Neural progenitor cell (in vitro differentiated cells): ENCODE data around the gene HMOX1. TPM values are rescaled to one million over a fixed set of nuclear protein-coding genes. Genes with fewer than 3 reads are reported as not detected.

ENCODE experiments used
- DNase-seq: peaks from one replicate; pipeline ENCODE4 v3.0.0-alpha.2; 2016; ENCODE audit warnings: low spot score
- H2AFZ ChIP-seq: fragments of 200-600 bp; sonication (generic); replicated peaks from 2 replicates; pipeline ENCODE4 v1.6.1; 2016; ENCODE audit warnings: antibody characterized with exemption
- H3F3A ChIP-seq: fragments of 200-600 bp; sonication (generic); 2 replicates; pipeline ENCODE4 v1.6.1; 2016; ENCODE audit warnings: antibody characterized with exemption, low read depth
- H3K27ac ChIP-seq: fragments of 200-600 bp; sonication (generic); 2 replicates; pipeline ENCODE4 v1.5.1; 2016; ENCODE audit warnings: mild to moderate bottlenecking
- H3K27me3 ChIP-seq: fragments of 200-600 bp; sonication (generic); 2 replicates; pipeline ENCODE4 v1.6.1; 2016; ENCODE audit warnings: mild to moderate bottlenecking, moderate library complexity
- H3K36me3 ChIP-seq: fragments of 200-600 bp; sonication (generic); 2 replicates; pipeline ENCODE4 v1.5.1; 2016
- H3K4me1 ChIP-seq: fragments of 200-600 bp; sonication (generic); 2 replicates; pipeline ENCODE4 v1.6.1; 2016; ENCODE audit warnings: mixed run types
- H3K4me2 ChIP-seq: fragments of 200-600 bp; sonication (generic); 2 replicates; pipeline ENCODE4 v1.6.1; 2016
- H3K4me3 ChIP-seq: fragments of 200-600 bp; sonication (generic); 2 replicates; pipeline ENCODE4 v1.5.1; 2016
- H3K79me2 ChIP-seq: fragments of 200-600 bp; sonication (generic); 2 replicates; pipeline ENCODE4 v1.6.1; 2016; ENCODE audit warnings: low read depth
- H3K9ac ChIP-seq: fragments of 200-600 bp; sonication (generic); 2 replicates; pipeline ENCODE4 v1.6.1; 2016
- H3K9me3 ChIP-seq: fragments of 200-600 bp; sonication (generic); 2 replicates; pipeline ENCODE4 v1.5.1; 2016; ENCODE audit warnings: low read depth
- H4K20me1 ChIP-seq: fragments of 200-600 bp; sonication (generic); 2 replicates; pipeline ENCODE4 v1.6.1; 2016; ENCODE audit warnings: low read depth
- H3K27ac Mint-ChIP-seq: 3 replicates; pipeline ENCODE4 v1.8.0; 2021; ENCODE audit warnings: mixed read lengths
- H3K27me3 Mint-ChIP-seq: 2 replicates; pipeline ENCODE4 v1.8.0; 2022; ENCODE audit warnings: low read depth, mild to moderate bottlenecking, inconsistent platforms, moderate library complexity, mixed read lengths; ENCODE audit not compliant: insufficient read depth
- H3K36me3 Mint-ChIP-seq: 3 replicates; pipeline ENCODE4 v1.8.0; 2021; ENCODE audit warnings: mixed read lengths
- H3K4me1 Mint-ChIP-seq: 3 replicates; pipeline ENCODE4 v1.8.0; 2021; ENCODE audit warnings: mixed read lengths
- H3K4me3 Mint-ChIP-seq: 3 replicates; pipeline ENCODE4 v1.8.0; 2021; ENCODE audit warnings: mild to moderate bottlenecking, moderate library complexity, mixed read lengths
- H3K9me3 Mint-ChIP-seq: 3 replicates; pipeline ENCODE4 v1.8.0; 2020; ENCODE audit warnings: mixed read lengths
- CTCF ChIP-seq: fragments of 200-600 bp; sonication (generic); IDR thresholded peaks from 2 replicates; pipeline ENCODE4 v1.5.1; 2017; ENCODE audit warnings: antibody characterized with exemption, mild to moderate bottlenecking
- EZH2 ChIP-seq: fragments of 200-600 bp; sonication (generic); IDR thresholded peaks from 2 replicates; pipeline ENCODE4 v1.6.1; 2017; ENCODE audit warnings: antibody characterized with exemption, mild to moderate bottlenecking, moderate library complexity
- EZH2phosphoT487 ChIP-seq: fragments of 200-600 bp; sonication (generic); IDR thresholded peaks from 2 replicates; pipeline ENCODE4 v1.6.1; 2017; ENCODE audit warnings: antibody characterized with exemption
- total RNA-seq: library from RNA; depleted of rRNA; stranded (reverse); fragments of >200 nt; gene quantifications from 2 replicates; pipeline ENCODE4 v1.2.3, GENCODE V29; 2015; ENCODE audit warnings: low replicate concordance

Gene HMOX1
- total RNA-seq, 1 donor from 2014 or later = 2.4 TPM

GRCh38 chr22:35368386-35368785, 12.5 kb upstream of the HMOX1 start:
- Histone ChIP-seq H3K36me3 (no peaks in the 10 kb centered on the region), H3K4me3 (no peak overlapping the region), H3K4me1 (peaks cover 6% of the 10 kb centered on the region), H3K4me2 (no peak overlapping the region), H3K79me2 (no peaks in the 10 kb centered on the region), H3F3A (peaks cover 21% of the 10 kb centered on the region), H3K27me3 (no peaks in the 10 kb centered on the region), H3K9ac (no peak overlapping the region), H3K9me3 (no peaks in the 10 kb centered on the region), H4K20me1 (no peaks in the 10 kb centered on the region), H3K27ac (no peak overlapping the region), H2AFZ (no peak overlapping the region)
- H3K27ac Mint-ChIP-seq = no peak overlapping the region
- peaks cover 15% of the 10 kb centered on the region for H3K4me1 Mint-ChIP-seq
- no peak for DNase-seq
- no peak overlapping the region for H3K4me3 Mint-ChIP-seq
- TF ChIP-seq CTCF (no peak), EZH2 (no peak), EZH2phosphoT487 (no peak)
- peaks cover 2% of the 10 kb centered on the region for H3K9me3 Mint-ChIP-seq
- peaks cover 9% of the 10 kb centered on the region for H3K27me3 Mint-ChIP-seq
- no peaks in the 10 kb centered on the region for H3K36me3 Mint-ChIP-seq

DNA sequence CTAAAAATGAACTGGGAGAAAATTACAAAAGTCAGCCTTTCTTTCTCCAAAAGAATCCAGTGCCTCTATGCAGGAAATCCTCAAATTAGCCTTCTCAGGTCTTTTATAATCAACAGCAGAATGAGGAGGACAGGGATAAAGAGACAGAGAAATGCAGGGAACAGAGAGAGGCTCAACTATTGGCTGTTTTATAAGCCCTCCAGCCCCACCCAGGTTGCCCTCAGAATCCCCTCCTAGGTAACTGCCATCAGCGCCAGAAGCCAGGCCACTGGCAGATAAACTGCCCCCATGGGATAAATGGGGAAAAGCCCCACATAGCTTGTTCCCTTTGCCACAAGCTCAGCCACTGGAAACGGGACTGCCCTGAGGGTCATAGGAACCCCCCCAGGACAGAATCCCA, 10.9 kb upstream of the HMOX1 start:
- Mint-ChIP-seq H3K36me3 (no peaks in the 10 kb centered on the region), H3K9me3 (peaks cover 2% of the 10 kb centered on the region), H3K27ac (no peak overlapping the region), H3K4me1 (peaks cover 17% of the 10 kb centered on the region), H3K27me3 (peaks cover 8% of the 10 kb centered on the region), H3K4me3 (no peak overlapping the region)
- Histone ChIP-seq H3K4me2 (no peak overlapping the region), H3K4me1 (peaks cover 6% of the 10 kb centered on the region), H3K27ac (no peak overlapping the region), H3K36me3 (no peaks in the 10 kb centered on the region), H2AFZ (no peak overlapping the region), H3K79me2 (no peaks in the 10 kb centered on the region), H3F3A (peaks cover 21% of the 10 kb centered on the region), H3K9me3 (no peaks in the 10 kb centered on the region), H4K20me1 (no peaks in the 10 kb centered on the region), H3K27me3 (no peaks in the 10 kb centered on the region), H3K4me3 (no peak overlapping the region), H3K9ac (no peak overlapping the region)
- TF ChIP-seq CTCF = no peak
- no peak for TF ChIP-seq EZH2
- no peak for TF ChIP-seq EZH2phosphoT487
- no peak for DNase-seq

DNA sequence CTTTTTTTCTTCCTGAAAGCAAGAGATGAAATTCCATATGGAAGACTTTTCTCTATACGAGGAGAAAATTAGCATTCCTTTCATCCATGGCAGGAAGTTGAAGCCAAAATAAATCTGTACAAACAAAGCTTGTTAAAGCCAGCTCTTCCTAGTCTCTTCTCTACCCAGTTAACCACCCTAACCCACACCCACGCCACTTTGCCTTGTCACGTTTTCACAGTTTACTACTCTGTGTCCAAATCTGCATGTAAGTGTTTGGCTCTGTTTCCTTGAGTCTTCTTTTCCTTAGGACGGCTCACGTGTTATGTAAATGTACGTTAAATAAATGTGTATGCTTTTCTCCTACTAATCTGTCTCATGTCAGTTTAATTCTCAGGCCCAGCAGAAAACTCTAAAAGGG, 7.1 kb upstream of the HMOX1 start:
- Histone ChIP-seq H3K36me3 (no peaks in the 10 kb centered on the region), H3F3A (peaks cover 47% of the 10 kb centered on the region), H4K20me1 (no peaks in the 10 kb centered on the region), H3K4me1 (peaks cover 36% of the 10 kb centered on the region), H3K9ac (no peak overlapping the region), H2AFZ (no peak overlapping the region), H3K4me2 (no peak overlapping the region), H3K4me3 (no peak overlapping the region), H3K9me3 (no peaks in the 10 kb centered on the region), H3K27me3 (no peaks in the 10 kb centered on the region), H3K27ac (no peak overlapping the region), H3K79me2 (no peaks in the 10 kb centered on the region)
- peaks cover 17% of the 10 kb centered on the region for H3K27me3 Mint-ChIP-seq
- peaks cover 43% of the 10 kb centered on the region for H3K4me1 Mint-ChIP-seq
- H3K36me3 Mint-ChIP-seq = no peaks in the 10 kb centered on the region
- no peak for TF ChIP-seq CTCF
- no peak for TF ChIP-seq EZH2
- no peak for TF ChIP-seq EZH2phosphoT487
- no peak overlapping the region for H3K4me3 Mint-ChIP-seq
- H3K27ac Mint-ChIP-seq = no peak overlapping the region
- H3K9me3 Mint-ChIP-seq = peaks cover 2% of the 10 kb centered on the region
- DNase-seq = no peak
